ENCODE results near the gene C4orf33.

GRCh38 chr4:129143359-129143758 is 47.4 kb downstream of the C4orf33 start:
- TF ChIP-seq CTCF (conservative IDR thresholded peaks at IDR 0.05; ENCODE audit: low read length) (no peak), EZH2phosphoT487 (IDR thresholded peaks at IDR 0.05; ENCODE audit: borderline replicate concordance, low read depth, low read length) (no peak)
